Esophagus muscularis mucosa (tissue), 4 donors: ENCODE results near the gene PICK1.
A peak's percentile ranks its signal among the peaks of the same experiment; 100 is the strongest.

Experiments
- EP300 ChIP-seq: sonication (generic); formaldehyde crosslinking; IDR thresholded peaks from one replicate; pipeline ENCODE4 v1.6.1; 2017; ENCODE audit warnings: antibody characterized with exemption
- POLR2A ChIP-seq: fragments of 450-650 bp; IDR thresholded peaks from one replicate; pipeline ENCODE4 v1.6.1; 2017; ENCODE audit warnings: antibody characterized with exemption, moderate library complexity, mild to moderate bottlenecking, low read depth
- POLR2AphosphoS5 ChIP-seq, 2 donors: sonication (generic); formaldehyde crosslinking; IDR thresholded peaks; one replicate each; pipeline ENCODE4 v1.6.1; 2017; ENCODE audit warnings: antibody characterized with exemption in 2 of 2
- TF ChIP-seq, protein P1 (sequence below), 3 experiments: fragments of 200-600 bp in 2 of 3; fragments of 450-650 bp in 1 of 3; sonication (generic) in 2 of 3; IDR thresholded peaks; one replicate each; pipeline ENCODE4 v1.5.1; 2017 to 2019; ENCODE audit warnings: antibody characterized with exemption in 3 of 3, mild to moderate bottlenecking in 2 of 3, moderate library complexity in 1 of 3

DNA sequence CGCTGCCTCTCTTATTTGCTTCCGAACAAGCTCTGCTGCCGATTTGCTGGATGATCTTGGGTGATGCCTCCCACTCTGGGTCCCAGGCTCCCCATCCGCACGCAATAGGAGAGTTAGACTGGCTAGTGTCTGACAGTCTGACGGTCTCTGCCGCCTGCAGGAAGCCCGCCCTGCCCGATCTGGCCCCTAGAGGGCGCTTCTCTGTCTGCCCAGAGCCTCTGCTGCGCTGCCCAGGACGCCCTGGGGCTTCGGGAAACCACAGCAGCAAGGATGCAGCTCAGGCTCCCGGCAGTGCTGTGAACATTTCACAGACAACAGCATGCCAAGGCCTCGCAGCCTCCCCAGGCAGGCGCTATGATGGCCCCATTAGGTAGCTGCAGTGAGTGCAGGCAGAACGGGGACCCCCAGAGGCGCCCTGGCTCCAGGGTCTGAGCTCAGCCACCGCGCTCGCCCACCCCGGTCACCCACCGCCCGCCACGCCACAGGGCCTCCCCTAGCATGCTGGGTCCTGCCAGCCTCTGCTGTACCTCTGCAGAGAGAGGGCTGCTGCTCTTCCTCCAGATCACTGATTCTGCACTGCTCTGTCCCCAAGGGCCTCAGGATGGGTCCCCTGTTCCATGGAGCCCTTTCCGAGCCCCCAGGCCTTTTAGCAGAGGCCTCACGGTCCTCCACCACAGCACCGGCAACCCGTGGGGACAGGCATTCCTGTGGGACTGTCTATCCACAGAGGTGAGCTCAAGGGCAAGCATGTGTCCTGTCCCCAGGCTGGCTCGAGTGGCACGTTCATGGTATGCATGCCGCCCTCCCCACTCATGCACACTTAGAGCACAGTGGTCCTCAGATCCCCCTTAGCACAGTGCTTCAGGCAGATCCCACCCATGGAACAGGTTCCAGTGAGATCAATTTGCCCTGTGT is 57.5 kb downstream of the PICK1 start:
- TF ChIP-seq POLR2A (no peak), POLR2AphosphoS5 (IDR thresholded peaks at IDR 0.05) (peak in 1 of 2 donors; percentile 57), EP300 (no peak)
- TF ChIP-seq, protein P1, sequence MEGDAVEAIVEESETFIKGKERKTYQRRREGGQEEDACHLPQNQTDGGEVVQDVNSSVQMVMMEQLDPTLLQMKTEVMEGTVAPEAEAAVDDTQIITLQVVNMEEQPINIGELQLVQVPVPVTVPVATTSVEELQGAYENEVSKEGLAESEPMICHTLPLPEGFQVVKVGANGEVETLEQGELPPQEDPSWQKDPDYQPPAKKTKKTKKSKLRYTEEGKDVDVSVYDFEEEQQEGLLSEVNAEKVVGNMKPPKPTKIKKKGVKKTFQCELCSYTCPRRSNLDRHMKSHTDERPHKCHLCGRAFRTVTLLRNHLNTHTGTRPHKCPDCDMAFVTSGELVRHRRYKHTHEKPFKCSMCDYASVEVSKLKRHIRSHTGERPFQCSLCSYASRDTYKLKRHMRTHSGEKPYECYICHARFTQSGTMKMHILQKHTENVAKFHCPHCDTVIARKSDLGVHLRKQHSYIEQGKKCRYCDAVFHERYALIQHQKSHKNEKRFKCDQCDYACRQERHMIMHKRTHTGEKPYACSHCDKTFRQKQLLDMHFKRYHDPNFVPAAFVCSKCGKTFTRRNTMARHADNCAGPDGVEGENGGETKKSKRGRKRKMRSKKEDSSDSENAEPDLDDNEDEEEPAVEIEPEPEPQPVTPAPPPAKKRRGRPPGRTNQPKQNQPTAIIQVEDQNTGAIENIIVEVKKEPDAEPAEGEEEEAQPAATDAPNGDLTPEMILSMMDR (IDR thresholded peaks at IDR 0.05): peak; percentile 84 to 98 (median 90)
